HG03520 (cell line): ENCODE data around the gene CST9L.

Source experiments
- ATAC-seq: cut with Tn5 transposase; IDR thresholded peaks from one replicate; pipeline ENCODE4 v1.9.1; 2021; ENCODE audit warnings: mild to moderate bottlenecking, moderate library complexity; ENCODE audit not compliant: unreplicated experiment

CST9L gene

DNA sequence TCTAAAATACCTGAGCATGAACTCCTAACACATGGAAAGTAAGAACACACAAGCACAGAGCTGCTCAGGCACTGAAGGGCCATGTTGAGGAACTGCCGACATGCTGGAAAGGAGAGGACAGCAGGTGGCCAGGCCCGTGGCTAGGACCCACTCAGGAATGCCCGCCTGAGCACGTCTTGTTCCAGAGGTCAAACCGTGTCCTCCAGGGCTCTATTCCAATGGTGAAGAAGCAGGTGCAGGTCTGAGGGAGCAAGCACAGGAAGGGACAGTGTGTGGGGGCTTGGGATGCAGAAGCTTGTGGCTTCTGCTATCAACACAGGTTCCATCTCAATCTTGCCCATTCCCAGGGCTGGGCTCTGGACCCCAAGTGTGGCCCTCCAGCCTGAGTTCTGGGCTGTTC is 20.7 kb downstream of the CST9L start:
- ATAC-seq: no peak

DNA sequence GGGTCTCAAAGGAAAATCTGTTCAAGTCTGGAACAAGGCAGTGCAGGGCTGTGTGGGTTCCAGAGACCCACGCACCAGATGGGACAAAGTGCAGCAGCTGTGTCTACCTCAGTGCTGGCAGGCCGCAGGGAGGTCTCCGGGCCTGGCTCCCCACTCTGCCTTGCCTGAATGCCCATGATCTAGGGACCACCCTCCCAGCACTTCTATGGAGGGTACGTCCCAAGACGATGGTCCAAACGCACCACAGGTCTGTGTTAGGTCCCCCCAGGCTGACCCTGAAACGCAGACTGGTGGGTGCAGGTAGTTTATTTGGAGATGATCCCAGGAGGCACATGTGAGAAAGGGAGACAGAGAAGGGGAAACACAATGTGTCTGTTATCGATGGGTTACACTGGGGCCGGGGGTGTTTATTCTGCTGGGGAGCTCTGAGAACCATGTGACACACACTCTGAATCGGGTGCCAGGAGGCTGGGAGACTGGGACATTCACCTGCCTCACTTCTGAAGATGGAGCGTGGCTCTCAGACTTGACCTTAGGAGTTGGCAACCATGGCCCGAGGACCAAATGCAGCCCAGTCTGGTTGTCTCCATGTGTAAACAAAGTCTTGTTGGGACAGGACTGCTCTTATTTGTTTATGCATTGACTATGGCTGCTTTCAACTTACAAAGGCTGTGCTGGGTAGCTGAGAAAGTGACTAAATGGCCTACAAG is 21.7 kb downstream of the CST9L start:
- no peak for ATAC-seq

DNA sequence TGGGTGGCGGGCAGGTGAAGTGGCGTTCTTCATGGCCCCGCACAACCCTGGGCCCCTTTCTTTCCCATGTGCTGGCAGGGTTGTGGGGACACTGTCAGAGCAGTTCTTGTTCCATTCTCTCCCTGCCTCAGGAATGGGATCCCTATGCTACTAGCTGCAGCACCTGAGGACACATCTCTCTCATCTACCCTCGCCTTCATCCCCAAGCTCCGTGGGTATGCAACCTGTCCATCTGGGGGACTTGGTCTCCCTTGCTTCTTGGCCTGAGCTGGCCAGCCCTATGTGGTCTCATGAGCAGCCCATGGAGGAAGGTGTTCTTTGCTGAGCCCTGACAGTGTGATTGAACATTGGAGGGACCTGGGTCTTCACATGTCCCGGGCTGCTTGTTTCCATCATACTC is 24.2 kb downstream of the CST9L start:
- ATAC-seq: no peak

DNA sequence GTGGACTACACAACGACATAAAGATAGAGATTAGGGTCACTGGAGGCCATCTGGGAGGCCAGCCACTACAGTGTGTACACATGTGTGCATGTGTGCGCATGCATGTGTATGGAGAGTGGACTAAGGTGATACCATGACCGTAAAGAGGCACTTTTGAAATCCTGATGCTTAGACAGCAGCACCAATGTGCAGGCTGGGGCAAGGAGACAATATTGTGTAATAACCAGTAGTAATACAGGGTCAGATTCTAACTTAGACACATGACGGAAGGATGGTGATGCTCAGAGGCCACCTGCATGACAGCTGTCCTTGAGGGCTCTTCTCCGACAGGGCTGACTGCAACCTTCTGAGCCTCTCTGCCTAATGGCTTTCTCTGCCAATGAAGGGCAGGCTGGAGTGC is 25.5 kb downstream of the CST9L start:
- no peak for ATAC-seq

DNA sequence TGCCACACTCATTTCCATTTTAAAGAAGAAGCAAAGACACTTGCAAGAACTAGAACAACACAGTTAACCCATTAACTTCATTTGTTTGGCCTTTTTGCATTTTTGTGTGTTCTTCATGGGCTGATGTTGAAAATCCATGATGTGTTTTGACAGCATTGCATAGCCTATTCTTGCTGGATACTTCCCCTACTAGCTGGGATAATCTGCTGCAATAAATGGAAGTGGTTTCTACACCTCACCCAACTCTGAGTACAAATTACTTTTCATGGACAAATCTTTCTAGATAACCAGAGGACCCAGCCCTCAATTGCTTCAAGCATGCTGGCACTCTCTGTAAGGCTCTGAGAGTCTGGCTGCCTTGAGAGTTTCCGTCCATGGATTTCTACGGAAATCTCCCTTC is 26.5 kb downstream of the CST9L start:
- ATAC-seq: no peak

DNA sequence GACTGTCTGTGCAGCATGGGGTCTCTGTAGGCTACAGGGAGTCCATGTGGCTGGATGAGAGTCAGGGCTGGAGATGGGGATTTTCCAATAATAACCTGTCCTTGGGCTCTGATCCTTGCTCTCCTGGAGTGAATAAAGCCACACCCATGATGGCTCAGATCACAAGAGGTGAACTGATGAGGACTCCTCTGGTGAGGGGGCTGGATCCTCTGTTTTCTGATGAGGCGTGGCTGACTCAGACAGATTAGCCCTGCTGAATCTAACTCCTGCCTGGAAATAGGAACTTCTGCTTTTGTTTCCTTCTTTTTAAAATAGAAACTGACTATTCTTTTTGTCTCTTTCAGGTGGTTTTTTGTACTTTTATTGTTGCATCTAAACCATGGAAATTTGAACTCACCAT is 27.0 kb downstream of the CST9L start:
- no peak for ATAC-seq

DNA sequence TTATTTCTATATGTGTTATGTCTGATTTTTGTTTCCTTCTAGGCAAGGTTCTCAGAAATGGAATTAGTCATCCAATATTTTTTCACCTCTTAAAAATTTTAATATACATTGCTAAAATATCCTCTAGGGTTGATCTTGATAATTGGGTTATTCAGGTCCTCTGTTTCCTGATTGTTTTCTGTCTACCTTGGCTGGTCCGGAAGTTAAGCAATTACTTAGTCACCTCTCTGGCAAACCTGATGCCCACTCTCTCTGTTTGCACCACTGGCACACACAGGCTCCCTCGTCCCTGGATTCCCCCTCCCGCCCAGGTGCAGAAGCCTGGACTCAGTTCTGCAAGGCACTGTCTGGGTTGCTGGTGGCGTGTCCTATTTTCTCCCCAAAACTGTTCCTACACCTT is 27.7 kb downstream of the CST9L start:
- no peak for ATAC-seq

DNA sequence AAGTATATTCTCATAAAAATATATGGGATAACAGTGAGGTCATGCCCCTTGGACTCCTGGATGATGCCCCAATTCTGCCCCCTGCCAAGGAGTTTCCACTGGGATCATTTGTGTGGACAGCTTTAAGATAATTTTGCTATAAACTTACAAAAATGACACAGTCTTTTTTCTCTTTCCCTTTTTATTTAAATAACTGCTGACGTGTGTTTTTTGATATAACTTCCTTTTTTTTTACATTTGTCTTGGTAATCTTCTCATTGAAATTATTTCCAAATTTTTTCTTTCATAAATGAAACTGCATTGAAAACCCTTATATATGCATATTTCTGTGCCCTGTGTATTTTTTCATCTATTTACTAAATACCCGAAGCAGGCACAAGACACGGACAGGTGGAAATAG is 31.3 kb downstream of the CST9L start:
- ATAC-seq: no peak

DNA sequence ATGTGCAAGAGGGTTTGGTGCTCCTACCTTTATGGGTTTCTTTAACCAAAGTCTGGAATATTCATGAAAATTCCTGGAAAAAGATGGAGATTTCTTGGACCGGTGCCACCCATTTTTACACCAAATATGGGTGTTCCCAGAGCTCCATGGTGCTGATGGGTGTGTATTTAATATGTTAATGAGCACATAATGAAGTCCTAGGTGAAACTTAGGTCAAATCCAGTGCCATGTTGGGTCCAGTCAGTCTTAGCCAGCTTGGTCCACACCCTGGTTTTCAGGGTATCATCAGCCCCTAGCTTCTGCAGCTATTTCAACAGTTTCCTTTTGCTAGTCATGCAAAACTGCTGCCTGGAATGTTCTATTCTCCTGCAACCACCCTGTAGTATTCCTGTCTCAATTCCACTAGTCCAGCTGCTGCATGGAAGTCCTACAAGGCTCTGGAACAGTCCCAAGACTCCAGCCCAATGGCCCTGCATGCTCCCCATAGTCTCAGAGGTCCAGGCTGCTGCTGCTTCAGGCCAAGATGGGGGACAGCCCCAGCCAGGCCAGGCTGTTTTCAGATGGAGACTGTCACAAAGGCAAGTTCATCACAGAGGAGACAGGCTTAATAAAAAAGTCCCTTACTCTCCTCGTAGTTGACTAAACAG is 31.8 kb downstream of the CST9L start:
- no peak for ATAC-seq

DNA sequence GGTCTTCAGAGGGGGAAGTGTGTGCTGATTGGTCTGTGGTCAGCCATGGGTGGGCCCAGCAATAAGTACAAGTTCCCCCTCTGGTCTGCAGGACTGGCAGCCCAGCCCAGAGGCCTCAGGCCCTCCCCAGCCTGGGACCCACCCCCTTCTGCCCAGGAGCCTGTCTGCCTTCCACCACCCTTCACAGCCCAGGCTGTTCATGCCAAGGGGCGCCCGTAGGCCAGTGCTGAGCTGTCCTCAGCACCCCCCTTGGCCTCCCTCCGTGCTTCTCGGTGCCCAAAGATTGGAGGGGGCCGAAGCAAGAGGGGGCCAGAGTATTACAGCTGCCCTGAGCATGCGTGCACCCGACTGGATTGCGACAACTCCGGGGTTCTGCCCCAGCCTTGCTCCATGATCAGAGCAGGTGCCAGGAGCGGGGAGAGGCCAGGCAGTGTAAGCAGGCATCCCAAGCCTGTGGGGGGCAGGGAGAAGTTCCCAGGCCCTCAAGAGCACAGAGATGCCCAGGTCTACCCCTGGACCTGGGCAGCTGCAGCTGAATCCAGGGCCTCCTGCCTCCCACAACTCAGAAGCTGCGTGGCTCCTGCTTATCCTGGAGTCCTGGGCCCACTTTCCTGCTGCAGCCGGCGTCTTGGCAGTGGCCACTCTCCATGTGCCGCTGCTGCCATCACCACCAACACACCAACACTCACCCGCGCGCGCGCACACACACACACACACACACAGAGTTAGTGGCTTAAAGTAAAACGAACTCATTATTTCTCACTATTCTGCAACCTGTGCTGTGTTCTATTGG is 33.3 kb downstream of the CST9L start:
- no peak for ATAC-seq

DNA sequence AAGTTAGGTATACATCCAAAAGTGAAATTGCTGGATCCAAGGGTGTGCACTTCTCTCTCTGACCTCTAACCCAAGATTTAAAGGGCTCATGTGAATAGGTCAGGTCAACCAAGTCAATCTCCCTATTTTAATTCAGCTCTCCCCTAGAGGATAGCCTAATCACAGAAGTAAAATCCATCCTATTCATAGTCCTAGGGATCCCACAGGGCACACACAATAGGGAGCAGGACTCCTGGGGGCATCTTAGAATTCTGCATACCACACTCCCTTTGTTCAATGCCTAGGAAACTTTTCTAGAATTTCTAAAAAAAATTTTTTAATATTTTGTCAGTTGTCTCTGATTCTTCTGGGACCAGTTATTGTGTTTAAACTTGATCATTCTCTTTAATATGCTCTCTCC is 35.1 kb downstream of the CST9L start:
- no peak for ATAC-seq

DNA sequence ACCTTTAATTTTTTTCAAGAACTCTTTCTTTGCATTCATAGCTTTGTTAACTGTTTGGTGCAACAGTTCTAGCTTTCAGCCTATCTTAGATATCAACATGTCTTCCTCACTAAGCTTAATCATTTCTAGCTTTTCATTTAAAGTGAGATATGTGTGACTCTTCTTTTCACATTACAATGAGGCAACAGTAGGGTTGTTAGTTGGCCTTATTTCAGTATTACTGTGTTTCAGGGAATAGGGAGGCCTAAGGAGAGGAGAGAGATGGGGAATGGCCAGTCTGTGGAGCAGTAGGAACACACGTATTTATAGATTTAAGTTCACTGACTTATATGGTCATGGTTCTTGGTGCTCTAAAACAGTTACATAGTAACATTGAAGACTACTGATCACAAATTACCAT is 35.8 kb downstream of the CST9L start:
- ATAC-seq: no peak

DNA sequence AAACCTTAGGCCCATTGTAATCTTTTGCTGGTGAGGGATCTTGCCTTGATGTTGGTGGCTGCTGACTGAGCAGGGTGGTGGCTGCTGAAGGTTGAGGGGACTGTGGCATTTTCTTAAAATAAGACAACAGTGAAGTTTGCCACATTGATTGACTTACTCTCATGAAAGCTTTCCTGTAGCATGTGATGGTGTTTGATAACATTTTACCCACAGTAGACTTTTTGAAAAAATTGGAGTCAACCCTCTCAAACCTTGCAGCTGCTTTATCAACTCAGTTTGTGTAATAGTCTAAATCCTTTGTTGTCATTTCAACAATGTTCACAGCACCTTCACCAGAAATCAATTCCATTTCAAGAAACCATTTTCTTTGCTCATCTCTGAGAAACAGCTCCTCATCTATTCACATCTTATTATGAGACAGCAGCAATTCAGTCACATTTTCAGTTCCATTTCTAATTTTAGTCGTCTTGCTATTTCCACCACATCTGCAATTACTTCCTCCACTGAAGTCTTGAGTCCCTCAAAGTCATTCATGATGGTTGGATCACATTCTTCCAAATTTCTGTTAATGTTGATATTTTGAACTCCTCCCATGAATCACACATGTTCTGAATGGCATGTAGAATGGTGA is 37.2 kb downstream of the CST9L start:
- peak; percentile 57 for ATAC-seq

DNA sequence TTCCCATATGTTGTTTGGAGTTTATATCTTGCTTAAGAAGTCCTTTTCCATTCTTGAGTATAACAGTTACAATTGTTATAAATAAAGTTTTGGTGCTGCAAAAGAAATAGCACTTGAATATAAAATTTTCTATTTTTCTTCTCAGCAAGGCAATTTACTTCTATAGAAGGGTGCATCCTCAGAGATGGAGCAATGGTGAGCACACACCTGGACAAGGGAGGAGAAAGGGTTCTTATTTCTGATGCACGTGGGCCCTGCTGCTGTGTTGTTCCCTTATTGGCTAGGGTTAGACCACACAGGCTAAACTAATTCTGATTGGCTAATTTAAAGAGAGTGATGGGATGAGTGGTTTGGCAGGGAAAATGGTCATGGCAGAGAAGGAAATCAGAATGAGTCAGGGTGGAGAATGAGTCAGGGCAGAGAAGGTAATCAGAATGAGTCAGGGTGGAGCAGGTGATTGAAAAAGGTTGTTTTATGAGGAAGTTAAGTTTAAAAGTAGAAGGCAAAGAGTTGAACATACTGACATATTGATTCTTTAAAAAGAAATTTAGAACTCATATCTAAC is 39.3 kb downstream of the CST9L start:
- ATAC-seq: no peak

DNA sequence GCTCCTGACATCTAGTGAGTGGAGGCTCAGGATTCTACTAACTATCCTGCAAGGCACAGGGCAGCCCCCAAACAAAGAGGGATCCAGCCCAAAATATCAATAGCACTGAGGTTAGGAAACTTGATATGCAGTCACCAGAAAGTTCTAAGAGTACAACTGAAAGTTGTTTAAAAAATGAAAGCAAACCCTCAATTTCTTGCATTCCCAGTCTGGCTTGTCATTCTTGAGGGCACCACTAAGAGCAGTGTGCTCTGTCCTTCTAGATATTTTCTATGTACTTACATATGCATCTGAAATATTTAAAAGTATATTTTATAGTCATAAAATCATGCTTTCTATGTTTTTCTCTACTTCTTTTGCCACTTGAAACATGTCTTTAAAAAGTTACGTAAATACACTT is 41.4 kb downstream of the CST9L start:
- ATAC-seq: peak; percentile 51

DNA sequence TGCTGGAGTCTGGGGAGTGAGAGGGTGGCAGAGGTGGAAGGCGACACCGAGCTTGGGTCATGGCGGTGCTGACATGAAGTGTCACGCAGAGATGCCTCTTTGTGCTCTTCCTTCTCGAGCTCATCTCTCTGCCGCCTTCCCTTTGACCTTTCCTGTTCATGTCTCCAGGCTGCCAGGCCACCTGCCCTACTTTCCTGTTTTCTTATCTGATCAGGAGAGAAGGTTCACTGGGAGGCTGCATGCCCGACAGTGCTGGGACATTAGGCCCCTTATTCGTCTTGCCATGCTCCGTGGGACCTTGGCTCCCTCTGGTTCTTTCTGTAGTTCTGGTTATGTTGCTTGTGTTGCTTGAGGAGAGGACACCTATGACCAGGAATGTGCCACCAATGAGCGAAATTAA is 44.1 kb downstream of the CST9L start:
- ATAC-seq: no peak

DNA sequence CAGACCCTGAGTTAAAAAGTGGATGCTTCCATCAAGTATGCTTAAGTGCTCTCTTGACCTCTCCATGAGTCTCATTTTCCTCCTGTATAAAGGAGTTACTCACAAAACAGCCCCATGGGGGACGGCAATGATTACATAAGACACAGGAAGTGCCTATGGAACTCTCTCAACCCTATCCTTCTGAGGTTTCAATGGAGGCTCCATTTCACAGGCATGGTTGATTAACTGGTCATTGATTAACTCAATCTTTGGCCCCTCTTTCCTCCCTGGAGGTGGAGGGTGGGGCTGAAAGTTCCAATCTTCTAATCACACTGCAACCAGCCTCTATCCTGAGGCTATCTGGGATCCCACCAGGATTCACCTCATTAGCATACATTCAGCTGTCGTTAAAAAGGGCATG is 48.1 kb downstream of the CST9L start:
- ATAC-seq: no peak

DNA sequence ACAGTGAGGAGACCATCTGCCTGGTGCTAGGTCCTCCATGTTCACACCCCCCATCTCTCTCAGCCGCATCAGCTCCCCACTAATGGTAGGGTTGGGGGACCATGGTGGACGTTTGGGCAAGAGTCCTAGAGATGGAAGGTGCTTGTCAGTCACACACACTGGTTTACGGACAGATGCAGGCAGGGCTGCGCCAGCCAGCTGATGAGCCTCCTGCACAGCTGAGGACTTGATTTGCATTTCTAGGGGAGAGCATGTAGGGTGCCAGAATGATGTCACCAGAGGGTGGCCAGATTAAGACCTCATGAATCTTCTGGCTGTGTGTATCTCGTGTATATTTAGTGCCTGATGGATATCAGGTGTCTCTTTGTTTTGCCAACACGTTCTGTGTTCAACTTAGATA is 48.7 kb downstream of the CST9L start:
- no peak for ATAC-seq

DNA sequence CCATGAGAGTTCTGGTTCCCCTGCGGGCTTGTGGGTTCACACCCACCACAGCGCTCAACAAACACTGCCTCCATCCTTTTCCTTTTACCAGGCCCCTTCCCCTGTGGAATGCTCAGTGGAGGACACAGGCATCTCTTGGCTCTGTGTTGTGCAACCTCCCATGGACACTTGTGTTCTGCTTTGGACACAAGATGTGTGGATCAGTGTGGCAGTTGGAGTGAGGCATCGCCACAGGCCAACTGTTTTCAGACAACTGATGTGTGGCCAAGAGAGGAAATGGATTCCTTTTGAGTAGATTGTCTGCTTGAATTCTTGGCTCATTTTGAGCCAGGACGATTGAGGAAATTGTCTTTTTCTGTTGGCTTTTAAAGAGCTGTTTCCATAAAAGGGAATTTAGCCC is 50.6 kb downstream of the CST9L start:
- ATAC-seq: no peak

DNA sequence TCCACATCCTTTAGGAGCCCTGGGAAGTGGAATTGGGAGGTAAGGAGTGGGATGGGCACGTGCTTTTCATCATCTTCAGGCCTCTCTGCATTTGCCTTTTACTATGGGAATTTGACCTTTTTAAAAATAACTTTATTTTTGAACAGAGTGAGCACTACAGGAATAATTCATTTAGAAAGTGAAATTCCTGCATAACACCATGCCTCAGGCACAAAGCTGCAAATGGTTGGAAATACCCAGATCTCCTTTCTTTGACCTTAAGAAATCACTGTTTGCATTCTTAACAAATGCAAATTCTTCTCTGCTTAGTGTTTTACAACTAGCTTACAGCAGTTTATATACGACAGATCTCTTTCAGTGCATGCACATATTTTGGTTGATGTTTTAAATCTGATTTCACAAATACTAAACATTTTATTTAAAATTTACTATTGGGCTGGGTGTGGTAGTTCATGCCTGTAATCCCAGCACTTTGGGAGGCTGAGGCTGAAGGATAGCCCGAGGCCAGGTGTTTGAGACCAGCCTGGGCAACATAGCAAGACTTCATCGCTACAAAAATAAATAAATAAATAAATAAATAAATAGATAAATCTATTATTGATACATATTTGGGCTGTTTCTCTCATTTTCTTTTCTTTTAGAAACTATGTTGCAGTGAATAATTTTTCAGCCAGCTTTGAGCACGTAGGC is 52.9 kb downstream of the CST9L start:
- ATAC-seq: no peak

DNA sequence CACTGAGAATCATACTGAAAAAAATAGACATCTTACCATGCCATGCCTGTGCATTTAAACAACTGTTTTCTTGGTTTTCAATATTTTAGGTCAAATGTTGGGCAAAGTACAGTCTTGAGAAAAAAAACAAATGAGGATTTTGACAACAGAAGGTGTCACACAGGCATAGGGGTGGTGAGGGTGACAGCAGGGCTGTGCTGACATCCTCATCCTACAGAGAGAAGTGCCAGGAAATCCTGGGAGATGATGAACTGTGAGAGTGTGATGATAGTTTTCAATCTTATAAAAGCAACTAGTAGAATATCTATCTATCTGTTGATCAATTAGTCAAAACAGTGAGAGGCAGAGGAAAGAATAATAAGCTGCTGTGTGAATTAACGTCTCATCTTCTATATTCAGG is 53.4 kb downstream of the CST9L start:
- ATAC-seq: no peak
